ENCODE results near the gene SF3B2.

- TF ChIP-seq, protein P1, sequence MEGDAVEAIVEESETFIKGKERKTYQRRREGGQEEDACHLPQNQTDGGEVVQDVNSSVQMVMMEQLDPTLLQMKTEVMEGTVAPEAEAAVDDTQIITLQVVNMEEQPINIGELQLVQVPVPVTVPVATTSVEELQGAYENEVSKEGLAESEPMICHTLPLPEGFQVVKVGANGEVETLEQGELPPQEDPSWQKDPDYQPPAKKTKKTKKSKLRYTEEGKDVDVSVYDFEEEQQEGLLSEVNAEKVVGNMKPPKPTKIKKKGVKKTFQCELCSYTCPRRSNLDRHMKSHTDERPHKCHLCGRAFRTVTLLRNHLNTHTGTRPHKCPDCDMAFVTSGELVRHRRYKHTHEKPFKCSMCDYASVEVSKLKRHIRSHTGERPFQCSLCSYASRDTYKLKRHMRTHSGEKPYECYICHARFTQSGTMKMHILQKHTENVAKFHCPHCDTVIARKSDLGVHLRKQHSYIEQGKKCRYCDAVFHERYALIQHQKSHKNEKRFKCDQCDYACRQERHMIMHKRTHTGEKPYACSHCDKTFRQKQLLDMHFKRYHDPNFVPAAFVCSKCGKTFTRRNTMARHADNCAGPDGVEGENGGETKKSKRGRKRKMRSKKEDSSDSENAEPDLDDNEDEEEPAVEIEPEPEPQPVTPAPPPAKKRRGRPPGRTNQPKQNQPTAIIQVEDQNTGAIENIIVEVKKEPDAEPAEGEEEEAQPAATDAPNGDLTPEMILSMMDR (conservative IDR thresholded peaks at IDR 0.05 in 1 of 2, IDR thresholded peaks at IDR 0.05 in 1 of 2; ENCODE audit: low read depth in 1 of 2, low read length in 2 of 2) = no peak
- TF ChIP-seq EZH2 (IDR thresholded peaks at IDR 0.05; ENCODE audit: low read length, missing control alignments) = no peak
Measured at GRCh38 chr11:66111158-66111557, 59.0 kb downstream of the SF3B2 start.
